Measurements from ENCODE around the gene GABRG2. TPM values are rescaled to one million over a fixed set of nuclear protein-coding genes. Genes with fewer than 3 reads are reported as not detected.

GABRG2 gene
- total RNA-seq, 2 experiments from 2014 or later = not detected

DNA sequence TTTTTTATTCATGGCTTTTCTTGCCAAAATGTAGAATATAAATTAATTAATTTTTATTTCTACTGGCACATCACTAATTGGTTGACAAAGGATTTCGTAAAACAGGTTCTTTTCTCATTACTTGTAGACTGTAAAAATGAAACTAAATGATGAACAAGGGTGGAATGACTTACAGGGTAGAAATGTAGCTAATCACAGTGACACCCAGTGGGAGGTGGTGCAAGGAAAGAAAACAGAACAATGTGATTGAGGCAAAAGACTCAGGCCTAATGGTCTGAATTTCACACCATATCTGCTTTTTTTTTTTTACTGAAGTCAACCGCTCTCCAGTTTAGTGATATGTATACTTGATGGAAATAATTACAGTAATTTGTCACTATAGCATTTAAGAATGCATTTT, 28.9 kb downstream of the GABRG2 start:
- no peaks in the 10 kb centered on the region for H3K36me3 Mint-ChIP-seq (ENCODE audit: low read depth)
- no peak for ATAC-seq
- ChIA-PET POLR2A (interaction anchor here (0.6 kb wide), 1 partner anchor 59 kb away, joined by 13 read pairs; no protein-coding TSS in a partner anchor), CTCF (no interaction called here)
- H3K27me3 Mint-ChIP-seq = no peaks in the 10 kb centered on the region
- no peak overlapping the region for H3K27ac Mint-ChIP-seq
- H3K4me3 Mint-ChIP-seq = no peak overlapping the region
- no peaks in the 10 kb centered on the region for H3K4me1 Mint-ChIP-seq
- intact Hi-C loops (cut with DNase I, micrococcal nuclease) = no loop called here
- no peaks in the 10 kb centered on the region for H3K9me3 Mint-ChIP-seq (ENCODE audit: low read depth)
- no peak for DNase-seq

DNA sequence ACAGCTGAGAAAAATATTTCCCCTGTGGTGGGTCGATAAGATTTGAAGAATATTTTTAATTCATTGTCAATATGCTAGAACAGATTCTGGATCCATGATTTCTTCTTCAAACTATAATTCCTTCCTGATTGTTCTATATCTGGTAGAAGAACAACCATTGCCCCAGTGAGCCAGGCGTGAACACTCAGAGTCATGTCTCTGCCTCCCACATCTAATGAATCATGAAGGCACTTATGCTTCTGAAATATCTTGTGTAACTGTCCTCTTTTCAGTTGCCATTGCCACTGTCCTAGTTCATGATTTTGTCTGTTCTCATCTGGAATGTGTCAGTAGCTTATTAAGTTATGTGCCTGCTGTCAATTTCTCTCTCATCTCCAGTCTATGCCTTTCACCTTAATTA, 40.0 kb downstream of the GABRG2 start:
- intact Hi-C loops (cut with DNase I, micrococcal nuclease) = no loop called here
- ATAC-seq (no peak), DNase-seq (no peak)
- ChIA-PET CTCF (no interaction called here), POLR2A (no interaction called here)
- Mint-ChIP-seq H3K27me3 (no peaks in the 10 kb centered on the region), H3K27ac (no peak overlapping the region), H3K36me3 (ENCODE audit: low read depth) (no peaks in the 10 kb centered on the region), H3K4me1 (no peaks in the 10 kb centered on the region), H3K9me3 (ENCODE audit: low read depth) (no peaks in the 10 kb centered on the region), H3K4me3 (no peak overlapping the region)

DNA sequence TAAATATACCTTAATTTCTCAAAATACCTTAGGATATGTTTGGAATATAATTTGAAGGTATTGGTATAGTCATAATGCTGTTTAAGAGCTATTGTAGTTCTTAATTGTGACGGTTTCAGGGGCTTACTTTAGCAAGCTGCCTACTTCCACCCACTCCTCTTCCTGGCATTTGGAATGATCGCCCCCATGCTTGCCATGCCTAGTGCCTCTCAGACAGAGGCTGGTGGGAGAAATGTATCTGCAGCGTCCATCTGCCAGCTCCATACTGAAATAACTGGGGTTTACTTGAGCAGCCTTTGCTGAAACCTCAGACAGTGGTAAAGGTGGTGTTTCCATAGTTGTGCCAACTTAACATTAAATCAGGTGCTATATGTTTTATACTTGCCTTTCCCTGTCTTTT, 52.2 kb downstream of the GABRG2 start:
- H3K27ac Mint-ChIP-seq = no peak overlapping the region
- intact Hi-C loops (cut with DNase I, micrococcal nuclease) = no loop called here
- no peaks in the 10 kb centered on the region for H3K4me1 Mint-ChIP-seq
- no peak overlapping the region for H3K4me3 Mint-ChIP-seq
- POLR2A ChIA-PET = no interaction called here
- H3K27me3 Mint-ChIP-seq = no peaks in the 10 kb centered on the region
- CTCF ChIA-PET = interaction anchor here (0.7 kb wide), 1 partner anchor 186 kb away, joined by 3 read pairs; no protein-coding TSS in a partner anchor
- DNase-seq (no peak), ATAC-seq (no peak)
- H3K9me3 Mint-ChIP-seq (ENCODE audit: low read depth) = no peaks in the 10 kb centered on the region
- H3K36me3 Mint-ChIP-seq (ENCODE audit: low read depth) = no peaks in the 10 kb centered on the region

DNA sequence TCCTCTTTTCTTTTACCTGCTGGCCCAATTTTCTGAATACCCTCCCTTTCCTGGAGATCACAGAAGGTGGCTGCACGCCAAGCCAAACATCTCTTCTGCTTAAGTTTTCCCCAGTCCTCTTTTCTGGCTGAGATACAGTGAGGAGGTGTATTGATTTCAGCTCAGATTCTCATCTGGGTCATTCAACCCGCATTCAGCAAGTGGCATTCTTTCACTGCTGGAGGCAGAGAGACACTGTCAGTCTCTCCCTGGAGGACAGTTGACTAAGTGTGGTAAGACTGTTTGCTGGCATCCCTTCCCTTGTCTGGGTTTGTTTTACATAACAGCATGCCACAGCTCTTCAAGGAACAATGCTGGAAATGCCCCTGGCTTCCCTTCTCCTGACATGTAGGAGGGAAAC, 60.5 kb downstream of the GABRG2 start:
- Mint-ChIP-seq H3K4me1 (no peaks in the 10 kb centered on the region), H3K27me3 (no peaks in the 10 kb centered on the region)
- no peak for ATAC-seq

DNA sequence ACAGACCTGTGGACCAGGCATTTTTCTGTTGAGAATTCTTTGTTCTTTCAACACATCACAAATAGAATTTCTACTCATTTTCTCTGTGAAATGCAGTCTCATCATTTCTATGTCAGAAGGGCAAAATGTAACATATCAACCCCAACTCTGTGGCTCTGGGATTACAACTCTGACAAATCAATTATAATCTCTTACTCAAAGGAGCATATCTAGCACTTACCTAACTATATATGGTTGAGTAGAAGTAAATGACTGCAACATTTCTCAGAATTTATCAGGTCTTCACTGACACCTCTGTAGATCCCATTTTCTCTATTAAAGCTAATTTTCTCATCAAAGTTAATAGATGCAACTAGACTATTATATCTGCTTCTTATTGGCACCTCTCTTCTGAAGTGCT, 64.8 kb downstream of the GABRG2 start:
- no peak overlapping the region for H3K4me3 Mint-ChIP-seq
- no peaks in the 10 kb centered on the region for H3K4me1 Mint-ChIP-seq
- ChIA-PET CTCF (no interaction called here), POLR2A (no interaction called here)
- H3K27ac Mint-ChIP-seq = no peak overlapping the region
- H3K27me3 Mint-ChIP-seq = no peaks in the 10 kb centered on the region
- no peak for ATAC-seq
- DNase-seq = no peak
- no peaks in the 10 kb centered on the region for H3K9me3 Mint-ChIP-seq (ENCODE audit: low read depth)
- H3K36me3 Mint-ChIP-seq (ENCODE audit: low read depth) = no peaks in the 10 kb centered on the region
- intact Hi-C loops (cut with DNase I, micrococcal nuclease) = no loop called here

More for the DNA sequence above, 60.5 kb downstream of the GABRG2 start:
- H3K36me3 Mint-ChIP-seq (ENCODE audit: low read depth) = no peaks in the 10 kb centered on the region
- POLR2A ChIA-PET = no interaction called here
- CTCF ChIA-PET = no interaction called here
- intact Hi-C loops (cut with DNase I, micrococcal nuclease) = no loop called here
- DNase-seq = no peak
- H3K27ac Mint-ChIP-seq = no peak overlapping the region
- H3K9me3 Mint-ChIP-seq (ENCODE audit: low read depth) = peaks cover 3% of the 10 kb centered on the region
- H3K4me3 Mint-ChIP-seq = no peak overlapping the region

DNA sequence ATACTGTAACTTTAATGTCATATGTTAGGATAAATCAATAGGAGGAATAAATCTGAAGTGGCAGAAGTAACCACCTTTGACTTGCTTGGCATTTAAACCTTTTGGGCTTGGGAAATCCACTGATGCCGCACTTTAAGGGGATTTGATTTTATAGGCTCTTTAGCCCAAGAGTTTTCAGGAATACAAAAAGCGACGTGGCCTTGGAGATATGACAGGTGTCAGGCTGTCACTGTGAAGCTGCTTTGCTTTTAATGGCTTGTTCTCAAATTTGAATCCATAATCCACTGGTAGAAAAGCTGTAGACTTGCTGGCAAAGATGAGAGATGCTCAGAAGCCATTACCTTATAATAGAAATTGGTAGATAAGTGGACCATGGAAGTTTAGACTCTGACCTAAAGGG, 71.6 kb downstream of the GABRG2 start:
- Mint-ChIP-seq H3K4me1 (no peaks in the 10 kb centered on the region), H3K27ac (no peak overlapping the region), H3K9me3 (ENCODE audit: low read depth) (no peaks in the 10 kb centered on the region), H3K36me3 (ENCODE audit: low read depth) (no peaks in the 10 kb centered on the region), H3K4me3 (no peak overlapping the region), H3K27me3 (no peaks in the 10 kb centered on the region)
- DNase-seq (no peak), ATAC-seq (no peak)
- POLR2A ChIA-PET = no interaction called here
- CTCF ChIA-PET = no interaction called here
- intact Hi-C loops (cut with DNase I, micrococcal nuclease) = no loop called here

DNA sequence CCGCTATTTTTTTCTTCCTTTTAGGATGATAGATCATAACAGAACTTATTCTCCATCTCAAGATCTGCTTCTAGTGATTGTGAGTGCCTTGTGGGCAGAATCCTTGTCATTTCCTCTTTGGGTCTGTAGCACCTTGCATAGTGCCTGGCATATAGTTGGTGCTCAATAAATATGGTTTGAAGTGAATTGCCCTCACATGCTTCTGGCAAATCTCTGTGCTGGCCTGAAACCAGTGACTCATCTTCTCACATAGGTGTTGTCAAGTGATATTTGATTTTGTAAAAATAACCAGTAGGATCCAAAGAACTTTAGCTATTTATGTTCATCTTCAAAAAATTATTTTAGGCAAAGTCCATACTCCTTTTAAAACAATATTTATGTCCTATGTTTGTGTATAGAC, 86.7 kb downstream of the GABRG2 start:
- Mint-ChIP-seq H3K27me3 (no peaks in the 10 kb centered on the region), H3K4me1 (no peaks in the 10 kb centered on the region)

DNA sequence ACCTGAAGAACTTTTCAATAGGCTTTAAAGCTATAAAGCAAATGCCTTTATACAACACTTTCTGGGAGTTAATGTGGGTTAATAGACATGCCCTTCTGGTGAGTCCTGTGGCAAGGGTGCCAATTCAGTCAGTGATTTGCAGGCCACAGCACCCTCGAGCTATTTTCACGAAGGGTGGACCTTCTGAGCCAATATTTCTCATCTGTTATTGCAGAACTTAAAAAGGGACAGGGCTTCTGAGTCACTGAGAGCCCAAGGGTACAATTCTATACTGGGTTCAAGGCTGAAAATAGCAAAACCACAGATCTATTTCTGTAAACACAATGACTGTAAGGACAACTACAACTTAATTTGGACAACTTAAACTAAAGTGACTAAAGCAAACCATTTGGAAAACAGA, 92.8 kb downstream of the GABRG2 start:
- CTCF ChIA-PET = no interaction called here
- POLR2A ChIA-PET = no interaction called here
- Mint-ChIP-seq H3K27ac (no peak overlapping the region), H3K27me3 (no peaks in the 10 kb centered on the region), H3K4me3 (no peak overlapping the region), H3K9me3 (ENCODE audit: low read depth) (peaks cover 4% of the 10 kb centered on the region), H3K4me1 (no peaks in the 10 kb centered on the region), H3K36me3 (ENCODE audit: low read depth) (no peaks in the 10 kb centered on the region)
- ATAC-seq (no peak), DNase-seq (no peak)
- intact Hi-C loops (cut with DNase I, micrococcal nuclease) = no loop called here

More for the DNA sequence above, 86.7 kb downstream of the GABRG2 start:
- H3K27ac Mint-ChIP-seq = no peak overlapping the region
- peaks cover 2% of the 10 kb centered on the region for H3K9me3 Mint-ChIP-seq (ENCODE audit: low read depth)
- POLR2A ChIA-PET = no interaction called here
- intact Hi-C loops (cut with DNase I, micrococcal nuclease) = no loop called here
- no peaks in the 10 kb centered on the region for H3K36me3 Mint-ChIP-seq (ENCODE audit: low read depth)
- CTCF ChIA-PET = no interaction called here
- H3K4me3 Mint-ChIP-seq = no peak overlapping the region
- ATAC-seq (no peak), DNase-seq (no peak)

DNA sequence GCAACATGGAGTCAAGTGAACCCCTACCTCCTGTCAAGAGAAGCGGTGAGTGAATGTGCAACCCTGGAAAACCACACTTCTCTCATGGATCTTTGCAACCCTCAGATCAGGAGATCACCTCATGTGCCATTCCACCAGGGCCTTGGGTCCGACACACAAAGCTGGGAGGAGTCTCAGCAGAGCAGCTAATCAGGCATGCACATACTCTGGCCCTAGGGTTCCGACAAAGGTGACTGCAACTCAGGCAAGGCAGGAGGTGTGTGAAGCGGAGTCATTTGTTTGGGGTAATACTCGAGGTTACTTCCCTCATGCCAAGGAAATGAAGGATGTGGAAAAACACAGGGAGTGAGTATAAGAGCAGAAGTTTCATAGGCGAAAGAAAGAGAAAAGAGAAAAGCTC, 96.1 kb downstream of the GABRG2 start:
- Mint-ChIP-seq H3K9me3 (ENCODE audit: low read depth) (peaks cover 10% of the 10 kb centered on the region), H3K27ac (no peak overlapping the region), H3K4me3 (no peak overlapping the region), H3K4me1 (no peaks in the 10 kb centered on the region), H3K36me3 (ENCODE audit: low read depth) (no peaks in the 10 kb centered on the region), H3K27me3 (no peaks in the 10 kb centered on the region)
- ATAC-seq (no peak), DNase-seq (no peak)
- ChIA-PET POLR2A (no interaction called here), CTCF (no interaction called here)
- intact Hi-C loops (cut with DNase I, micrococcal nuclease) = no loop called here

DNA sequence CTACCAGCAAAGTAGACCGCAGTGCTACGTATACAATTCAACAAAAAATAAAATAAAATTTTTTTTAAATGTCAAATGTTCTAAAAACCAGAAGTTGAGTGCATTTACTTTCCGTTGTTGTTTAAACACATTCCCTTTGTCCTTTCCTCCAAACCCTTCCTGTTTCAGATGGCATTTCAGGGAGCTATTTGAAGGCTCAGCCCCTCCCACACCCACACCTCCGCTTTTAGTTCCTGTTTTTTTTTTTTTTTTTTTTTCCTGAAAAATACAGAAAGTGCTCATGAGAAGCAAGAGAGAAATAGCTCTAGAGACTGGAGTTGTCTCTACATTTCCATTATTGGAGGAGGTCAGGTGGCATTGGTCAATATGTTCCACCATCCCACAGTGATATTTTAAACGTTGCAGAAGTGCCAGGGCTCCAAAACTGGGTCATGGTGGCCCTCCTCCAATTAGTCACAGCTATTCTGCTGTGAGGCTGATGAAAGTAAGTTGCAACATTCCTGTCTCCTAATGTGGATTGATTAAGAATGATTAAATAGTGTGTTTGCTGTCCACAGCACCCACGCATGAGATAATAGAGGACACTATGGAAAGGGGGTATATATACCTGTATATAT, 106.9 kb downstream of the GABRG2 start:
- no peak overlapping the region for H3K4me3 Mint-ChIP-seq

DNA sequence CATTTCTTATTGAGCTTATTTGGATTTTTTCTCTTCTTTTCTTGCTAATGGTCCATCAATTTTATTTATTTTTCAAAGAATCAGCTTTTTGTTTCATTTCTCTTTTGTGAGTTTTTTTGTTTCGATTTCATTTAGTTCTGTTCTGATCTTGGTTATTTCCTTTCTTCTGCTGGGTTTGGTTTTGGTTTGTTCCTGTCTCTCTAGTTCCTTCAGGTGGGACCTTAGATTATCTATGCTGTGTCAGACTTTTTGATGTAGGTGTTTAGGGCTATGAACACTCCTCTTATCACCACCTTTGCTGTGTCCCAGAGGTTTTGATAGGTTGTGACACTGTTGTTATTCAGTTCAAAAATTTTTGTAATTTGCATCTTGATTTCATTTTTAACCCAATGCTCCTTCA, 119.8 kb downstream of the GABRG2 start:
- no peak overlapping the region for H3K27ac Mint-ChIP-seq
- H3K9me3 Mint-ChIP-seq (ENCODE audit: low read depth) = peaks cover 10% of the 10 kb centered on the region
- no peak for DNase-seq
- CTCF ChIA-PET = interaction anchor here (0.8 kb wide), 1 partner anchor 11 kb away, joined by 3 read pairs; no protein-coding TSS in a partner anchor
- H3K27me3 Mint-ChIP-seq = no peaks in the 10 kb centered on the region
- no peaks in the 10 kb centered on the region for H3K36me3 Mint-ChIP-seq (ENCODE audit: low read depth)
- H3K4me3 Mint-ChIP-seq = no peak overlapping the region
- no peak for ATAC-seq
- intact Hi-C loops (cut with DNase I, micrococcal nuclease) = no loop called here
- POLR2A ChIA-PET = no interaction called here
- H3K4me1 Mint-ChIP-seq = no peaks in the 10 kb centered on the region

More for the DNA sequence above, 106.9 kb downstream of the GABRG2 start:
- Mint-ChIP-seq H3K4me1 (no peaks in the 10 kb centered on the region), H3K27ac (no peak overlapping the region), H3K27me3 (no peaks in the 10 kb centered on the region), H3K9me3 (ENCODE audit: low read depth) (peaks cover 5% of the 10 kb centered on the region), H3K36me3 (ENCODE audit: low read depth) (no peaks in the 10 kb centered on the region)
- DNase-seq = no peak
- POLR2A ChIA-PET = no interaction called here
- no peak for ATAC-seq
- CTCF ChIA-PET = no interaction called here
- intact Hi-C loops (cut with DNase I, micrococcal nuclease) = no loop called here

DNA sequence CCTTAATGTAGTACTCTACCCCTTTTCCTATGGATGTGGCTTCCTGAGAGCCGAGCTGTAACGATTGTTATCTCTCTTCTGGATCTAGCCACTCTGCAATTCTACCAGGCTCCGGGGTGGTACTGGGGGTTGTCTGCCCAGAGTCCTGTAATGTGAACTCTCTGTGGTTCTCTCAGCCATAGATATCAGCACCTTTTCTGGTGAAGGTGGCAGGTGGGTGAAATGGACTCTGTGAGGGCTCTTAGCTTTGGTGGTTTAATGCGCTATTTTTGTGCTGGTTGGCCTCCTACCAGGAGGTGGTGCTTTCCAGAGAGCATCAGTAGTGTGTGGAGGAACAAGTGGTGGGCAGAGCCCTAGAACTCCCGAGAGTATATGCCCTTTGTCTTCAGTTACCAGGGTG, 122.1 kb downstream of the GABRG2 start:
- ChIA-PET CTCF (no interaction called here), POLR2A (no interaction called here)
- Mint-ChIP-seq H3K4me1 (no peaks in the 10 kb centered on the region), H3K9me3 (ENCODE audit: low read depth) (peaks cover 7% of the 10 kb centered on the region), H3K27ac (no peak overlapping the region), H3K36me3 (ENCODE audit: low read depth) (no peaks in the 10 kb centered on the region), H3K4me3 (no peak overlapping the region), H3K27me3 (no peaks in the 10 kb centered on the region)
- DNase-seq (no peak), ATAC-seq (no peak)
- intact Hi-C loops (cut with DNase I, micrococcal nuclease) = no loop called here

DNA sequence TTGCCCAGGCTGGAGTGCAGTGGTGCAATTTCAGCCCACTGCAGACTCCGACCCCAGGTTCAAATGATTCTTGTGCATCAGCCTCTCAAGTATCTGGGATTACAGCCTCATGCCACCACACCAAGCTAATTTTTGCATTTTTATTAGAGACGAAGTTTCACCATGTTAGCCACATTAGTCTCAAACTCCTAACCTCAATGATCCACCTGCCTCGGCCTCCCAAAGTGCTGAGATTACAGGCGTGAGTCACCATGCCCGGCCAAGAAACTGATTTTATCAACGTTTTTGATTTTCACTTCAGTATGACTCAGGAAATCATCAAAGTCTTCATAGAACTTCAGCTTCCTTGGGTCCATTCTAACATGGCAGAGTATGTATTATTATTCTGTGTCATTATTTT, 125.4 kb downstream of the GABRG2 start:
- Mint-ChIP-seq H3K27me3 (no peaks in the 10 kb centered on the region), H3K4me1 (no peaks in the 10 kb centered on the region), H3K27ac (no peak overlapping the region), H3K4me3 (no peak overlapping the region), H3K9me3 (ENCODE audit: low read depth) (peaks cover 3% of the 10 kb centered on the region), H3K36me3 (ENCODE audit: low read depth) (no peaks in the 10 kb centered on the region)
- ATAC-seq (no peak), DNase-seq (no peak)
- CTCF ChIA-PET = no interaction called here
- POLR2A ChIA-PET = no interaction called here
- intact Hi-C loops (cut with DNase I, micrococcal nuclease) = no loop called here

Measured in activated CD4-positive, alpha-beta T cell treated with anti-CD3 and anti-CD28 coated beads for 36 hours (primary cell).